ENCODE results near the gene ZC3H4.

The ZC3H4 gene

DNA sequence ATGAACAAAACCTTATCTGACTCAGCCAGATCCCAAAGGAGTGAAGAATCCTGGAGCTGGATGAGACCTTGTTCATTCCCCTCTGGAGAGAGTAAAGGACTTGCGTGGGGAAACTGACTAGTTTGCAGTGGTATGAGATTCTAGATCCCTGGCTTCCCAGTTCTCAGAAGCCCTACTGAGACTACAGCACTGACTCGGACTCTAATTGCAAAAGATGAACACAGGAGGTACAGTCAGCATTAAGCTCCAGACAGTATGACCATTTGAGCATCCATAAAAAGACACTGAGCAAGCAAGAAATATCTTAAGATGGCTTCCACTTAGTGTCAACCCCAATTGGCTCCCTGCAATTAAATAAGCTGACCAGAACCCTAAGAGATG lies 6.8 kb downstream of the ZC3H4 start:
- TF ChIP-seq GATA2 (IDR thresholded peaks at IDR 0.05; ENCODE audit: low read depth, low read length), result no peak

DNA sequence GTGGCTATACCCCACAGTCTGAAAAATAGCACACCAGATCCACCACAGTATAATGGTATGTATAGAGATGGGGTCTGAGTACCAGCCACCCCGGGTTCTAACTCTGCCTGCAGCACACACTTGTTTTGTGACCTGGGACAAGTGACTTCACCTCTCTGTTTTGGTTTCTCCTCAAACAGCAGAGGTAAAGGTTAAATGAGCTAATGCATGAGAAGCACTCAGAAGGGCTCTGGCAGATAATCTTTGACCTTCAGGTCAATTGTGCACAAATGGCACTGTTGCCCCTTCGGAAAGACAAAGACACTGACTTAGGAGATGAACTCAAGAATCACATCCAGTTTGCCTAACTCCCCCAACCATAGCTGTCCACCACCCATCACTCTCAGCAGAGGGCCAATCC lies 7.7 kb downstream of the ZC3H4 start:
- TF ChIP-seq GATA3 (IDR thresholded peaks at IDR 0.05; ENCODE audit: low read depth, low read length) (no peak), GATA2 (IDR thresholded peaks at IDR 0.05; ENCODE audit: low read depth, low read length) (no peak)

DNA sequence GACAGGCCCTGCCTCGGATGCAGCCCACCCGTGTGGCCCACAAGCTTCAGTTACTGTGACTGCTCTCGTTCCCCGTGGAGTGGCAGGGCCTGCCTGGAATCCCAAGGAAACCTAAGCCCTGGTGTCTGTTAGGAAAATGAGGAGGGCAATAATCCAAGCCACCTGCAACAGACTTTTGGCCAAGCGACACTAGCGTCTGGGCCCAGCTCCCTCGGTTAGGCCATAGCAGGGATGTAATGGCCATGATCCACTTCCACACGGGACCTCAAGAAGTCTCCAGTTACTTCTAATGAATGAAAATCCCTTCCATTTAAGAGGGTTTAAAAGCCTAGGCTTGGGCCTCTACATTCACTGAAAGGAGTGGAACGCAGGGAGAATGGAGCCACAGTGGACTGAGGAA lies 8.9 kb downstream of the ZC3H4 start:
- TF ChIP-seq GATA2 (IDR thresholded peaks at IDR 0.05; ENCODE audit: low read depth, low read length) (no peak), GATA3 (IDR thresholded peaks at IDR 0.05; ENCODE audit: low read depth, low read length) (no peak)

DNA sequence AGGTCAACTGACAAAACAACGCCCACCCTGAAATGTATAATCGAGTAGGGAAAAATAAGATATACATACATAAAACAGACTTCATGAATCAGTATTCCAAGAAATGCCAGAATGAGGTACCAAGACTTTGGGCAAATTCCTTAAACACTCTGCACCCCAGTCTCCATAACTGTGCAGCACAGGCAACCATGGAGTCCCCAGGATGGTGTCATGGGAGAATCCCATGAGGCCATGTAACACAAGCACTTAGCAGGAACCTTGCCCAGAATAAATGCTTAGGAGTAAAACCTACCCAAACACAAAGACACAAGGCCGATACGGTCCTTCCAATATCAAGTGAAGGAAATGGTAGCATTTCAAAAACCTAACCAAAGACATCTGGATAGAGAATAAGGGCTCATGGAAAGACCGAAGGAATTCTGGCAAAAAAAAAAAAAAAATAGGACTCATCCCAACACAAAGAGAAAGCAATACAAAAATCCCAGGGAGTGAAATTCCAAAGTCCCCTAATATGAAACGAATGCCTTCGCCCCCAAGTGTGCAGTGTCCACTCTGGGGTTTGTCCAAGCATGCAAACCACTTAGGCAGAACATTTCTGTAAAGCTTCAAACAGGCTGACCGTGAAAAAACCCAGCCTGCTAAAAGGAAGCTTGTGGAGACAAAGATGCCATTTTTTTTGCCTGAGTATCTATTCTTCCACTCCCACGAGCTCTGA lies 11.1 kb downstream of the ZC3H4 start:
- TF ChIP-seq GATA3 (IDR thresholded peaks at IDR 0.05; ENCODE audit: low read depth, low read length) (no peak), GATA2 (IDR thresholded peaks at IDR 0.05; ENCODE audit: low read depth, low read length) (no peak)

DNA sequence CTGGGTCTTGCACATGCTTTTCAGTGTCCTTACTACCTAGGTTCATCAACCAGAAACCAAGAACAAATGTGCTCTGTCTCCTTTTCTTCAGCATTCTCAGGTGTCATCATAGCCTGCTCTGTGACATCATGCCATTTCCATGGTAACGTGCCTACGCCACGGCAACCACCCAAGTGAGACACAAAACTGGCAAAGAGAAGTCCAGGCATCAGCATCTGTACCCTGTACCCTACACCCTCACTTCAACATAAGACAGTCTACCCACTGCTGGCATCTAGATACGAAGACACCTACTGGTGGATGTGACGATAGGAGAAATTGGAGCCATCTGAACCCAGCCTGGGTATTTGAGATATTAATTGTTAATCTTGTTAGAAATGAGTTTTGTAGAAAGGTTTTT lies 13.3 kb downstream of the ZC3H4 start:
- no peak for TF ChIP-seq GATA3 (IDR thresholded peaks at IDR 0.05; ENCODE audit: low read depth, low read length)
- TF ChIP-seq GATA2 (IDR thresholded peaks at IDR 0.05; ENCODE audit: low read depth, low read length), result no peak

DNA sequence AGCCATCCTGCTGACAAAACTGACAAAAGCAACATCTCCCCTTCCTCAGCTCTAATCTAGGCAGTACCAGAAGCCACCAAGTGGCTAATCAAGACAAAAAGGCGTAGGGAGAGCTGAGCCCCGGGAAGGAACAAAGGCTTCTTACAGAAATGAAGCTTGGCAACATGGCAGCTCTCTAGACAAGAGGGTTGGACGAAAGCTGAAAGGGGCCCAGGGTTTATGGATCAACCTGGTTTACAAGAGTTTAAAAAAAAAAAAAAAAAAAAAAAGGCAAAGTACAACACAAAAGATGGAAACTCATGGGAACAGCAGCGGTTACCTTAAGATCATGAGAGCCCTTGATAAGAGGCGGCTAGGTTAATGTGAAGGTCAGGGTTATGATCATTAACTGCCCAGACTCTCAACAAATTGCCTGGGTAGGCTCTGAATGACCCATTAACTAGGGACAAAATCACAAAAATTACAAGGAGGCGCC lies 14.0 kb downstream of the ZC3H4 start:
- TF ChIP-seq GATA2 (IDR thresholded peaks at IDR 0.05; ENCODE audit: low read depth, low read length) (no peak), GATA3 (IDR thresholded peaks at IDR 0.05; ENCODE audit: low read depth, low read length) (no peak)

DNA sequence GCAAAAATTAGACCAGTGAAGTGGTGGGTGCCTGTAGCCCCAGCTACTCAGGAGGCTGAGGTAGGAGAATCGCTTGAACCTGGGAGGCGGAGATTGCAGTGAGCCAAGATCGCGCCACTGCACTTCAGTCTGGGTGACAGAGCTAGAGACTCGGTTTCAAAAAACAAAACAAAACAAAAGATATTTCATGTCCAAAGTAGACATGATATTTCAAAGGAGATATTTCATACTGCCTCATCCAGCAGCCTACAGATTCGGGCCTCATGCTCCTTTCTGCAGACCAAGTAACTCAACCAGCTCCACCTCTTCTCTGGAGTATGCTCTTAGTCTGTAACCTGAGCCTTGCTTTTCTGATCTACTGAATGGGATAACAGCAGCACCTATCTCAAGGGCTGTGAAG lies 15.0 kb downstream of the ZC3H4 start:
- TF ChIP-seq GATA2 (IDR thresholded peaks at IDR 0.05; ENCODE audit: low read depth, low read length) (no peak), GATA3 (IDR thresholded peaks at IDR 0.05; ENCODE audit: low read depth, low read length) (no peak)

DNA sequence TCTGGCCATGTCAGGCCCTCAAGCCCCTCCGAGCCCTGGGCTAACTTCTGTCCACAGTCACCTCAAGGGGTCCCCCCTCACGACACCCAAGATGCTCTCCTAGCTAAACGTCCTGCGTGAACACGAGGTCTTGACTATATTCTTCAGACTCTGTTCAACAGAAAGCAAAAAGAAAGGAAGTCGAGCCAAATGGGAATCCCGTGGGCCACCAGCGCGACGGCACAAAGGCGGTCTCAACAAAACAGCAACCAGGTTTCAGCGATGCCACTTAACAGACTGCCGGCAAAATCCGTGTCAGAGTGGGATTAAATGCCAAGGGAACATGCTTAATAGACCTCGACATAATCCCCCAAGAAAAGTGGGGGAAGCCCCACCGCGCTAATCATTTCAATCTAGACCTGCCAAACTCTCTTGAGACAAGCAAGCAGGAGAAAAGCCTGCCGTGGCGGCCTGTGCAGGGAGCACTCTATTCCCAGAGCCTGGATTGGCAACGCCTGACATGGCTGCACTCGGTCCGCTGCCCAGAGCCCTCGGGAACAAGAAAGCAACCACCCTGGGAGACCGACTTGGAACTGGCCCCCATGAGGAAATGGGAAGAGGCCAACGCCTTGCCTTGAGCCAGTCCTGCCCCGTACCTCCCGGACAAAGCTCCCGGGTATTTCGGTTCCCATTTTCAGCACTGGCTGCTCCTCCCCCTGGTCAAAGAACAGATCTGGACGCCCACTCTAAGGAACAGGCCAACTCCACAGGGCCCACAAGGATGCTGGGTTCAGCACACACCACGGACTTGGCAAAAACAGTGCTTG lies 16.0 kb downstream of the ZC3H4 start:
- TF ChIP-seq GATA3 (IDR thresholded peaks at IDR 0.05; ENCODE audit: low read depth, low read length), result no peak
- no peak for TF ChIP-seq GATA2 (IDR thresholded peaks at IDR 0.05; ENCODE audit: low read depth, low read length)

DNA sequence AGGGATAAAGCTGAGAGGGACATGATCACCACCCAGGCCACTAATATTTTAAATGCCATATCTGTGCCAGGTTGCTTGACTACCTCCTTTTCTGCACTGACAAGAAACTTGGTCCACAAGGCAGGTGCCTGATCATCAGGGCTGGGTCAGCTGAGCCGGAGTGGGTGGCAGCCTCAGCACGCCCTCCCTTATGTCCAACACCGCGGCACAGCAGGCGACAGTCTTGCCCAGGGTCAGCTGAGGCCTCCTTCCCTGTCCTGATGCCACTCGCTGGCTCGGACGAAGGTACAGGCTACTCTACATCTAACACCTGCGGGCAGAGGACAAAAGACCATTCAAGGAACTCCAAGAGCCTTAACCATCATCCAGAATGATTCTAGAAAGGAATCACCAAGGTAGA lies 16.9 kb downstream of the ZC3H4 start:
- no peak for TF ChIP-seq GATA2 (IDR thresholded peaks at IDR 0.05; ENCODE audit: low read depth, low read length)
- TF ChIP-seq GATA3 (IDR thresholded peaks at IDR 0.05; ENCODE audit: low read depth, low read length), result no peak

DNA sequence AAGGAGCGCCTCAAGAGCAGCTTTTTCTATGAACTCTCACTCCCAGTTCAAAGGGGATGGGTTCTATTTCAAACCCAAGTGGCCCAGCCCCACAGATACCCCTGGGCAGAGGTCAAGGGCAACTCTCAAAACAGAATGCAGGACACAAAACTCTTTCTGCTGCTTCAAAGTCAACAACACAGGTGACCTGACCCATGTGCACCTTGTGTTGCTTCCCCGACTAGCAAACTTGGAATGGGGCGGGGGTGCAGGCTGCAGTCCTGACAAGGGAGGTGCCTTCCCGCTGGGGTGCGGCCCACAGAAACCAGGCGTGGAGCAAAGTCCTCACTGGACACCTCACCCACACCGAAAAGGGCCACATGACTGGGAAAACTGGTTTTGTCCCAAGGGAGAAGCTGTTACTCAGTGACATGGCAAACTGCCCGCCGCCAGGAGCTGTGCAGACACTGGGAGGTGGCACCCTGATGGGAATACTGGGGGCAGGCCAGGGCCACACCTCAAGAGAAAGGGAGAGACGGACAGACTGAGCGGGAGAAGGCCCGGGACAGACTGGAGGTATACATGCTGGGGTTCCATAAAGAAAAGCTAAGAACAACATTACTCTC lies 17.4 kb downstream of the ZC3H4 start:
- TF ChIP-seq GATA3 (IDR thresholded peaks at IDR 0.05; ENCODE audit: low read depth, low read length) (no peak), GATA2 (IDR thresholded peaks at IDR 0.05; ENCODE audit: low read depth, low read length) (no peak)

DNA sequence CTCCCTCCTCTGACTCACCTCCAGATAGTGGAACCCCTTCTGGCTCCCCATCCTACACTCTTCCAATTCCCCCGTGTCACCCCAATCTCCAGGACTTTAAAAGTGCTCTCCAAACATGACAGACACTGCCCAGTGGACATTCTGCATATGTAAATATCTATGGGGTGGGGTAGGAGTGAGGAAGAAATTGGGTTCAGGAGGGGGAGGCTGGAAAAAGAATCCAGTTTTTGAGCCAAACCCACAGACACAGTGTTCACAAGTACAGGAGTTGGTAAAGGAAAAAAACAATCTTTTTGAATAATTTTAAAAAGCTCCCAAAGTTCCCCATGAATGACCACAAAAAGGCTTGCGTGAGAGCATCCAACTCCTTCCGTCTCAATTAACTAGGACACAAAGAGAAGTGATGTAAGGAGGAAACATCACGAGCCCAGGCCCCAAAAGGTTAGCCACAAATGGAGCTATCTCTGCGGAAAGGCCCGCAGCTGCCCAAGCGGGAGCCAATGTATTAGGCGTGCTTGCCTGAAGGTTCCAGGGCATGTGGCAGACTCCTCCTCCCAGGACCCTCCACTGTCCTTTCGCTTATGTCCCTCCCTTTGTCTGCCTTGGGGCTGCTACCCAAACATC lies 18.0 kb downstream of the ZC3H4 start:
- TF ChIP-seq GATA2 (IDR thresholded peaks at IDR 0.05; ENCODE audit: low read depth, low read length) (no peak), GATA3 (IDR thresholded peaks at IDR 0.05; ENCODE audit: low read depth, low read length) (no peak)

DNA sequence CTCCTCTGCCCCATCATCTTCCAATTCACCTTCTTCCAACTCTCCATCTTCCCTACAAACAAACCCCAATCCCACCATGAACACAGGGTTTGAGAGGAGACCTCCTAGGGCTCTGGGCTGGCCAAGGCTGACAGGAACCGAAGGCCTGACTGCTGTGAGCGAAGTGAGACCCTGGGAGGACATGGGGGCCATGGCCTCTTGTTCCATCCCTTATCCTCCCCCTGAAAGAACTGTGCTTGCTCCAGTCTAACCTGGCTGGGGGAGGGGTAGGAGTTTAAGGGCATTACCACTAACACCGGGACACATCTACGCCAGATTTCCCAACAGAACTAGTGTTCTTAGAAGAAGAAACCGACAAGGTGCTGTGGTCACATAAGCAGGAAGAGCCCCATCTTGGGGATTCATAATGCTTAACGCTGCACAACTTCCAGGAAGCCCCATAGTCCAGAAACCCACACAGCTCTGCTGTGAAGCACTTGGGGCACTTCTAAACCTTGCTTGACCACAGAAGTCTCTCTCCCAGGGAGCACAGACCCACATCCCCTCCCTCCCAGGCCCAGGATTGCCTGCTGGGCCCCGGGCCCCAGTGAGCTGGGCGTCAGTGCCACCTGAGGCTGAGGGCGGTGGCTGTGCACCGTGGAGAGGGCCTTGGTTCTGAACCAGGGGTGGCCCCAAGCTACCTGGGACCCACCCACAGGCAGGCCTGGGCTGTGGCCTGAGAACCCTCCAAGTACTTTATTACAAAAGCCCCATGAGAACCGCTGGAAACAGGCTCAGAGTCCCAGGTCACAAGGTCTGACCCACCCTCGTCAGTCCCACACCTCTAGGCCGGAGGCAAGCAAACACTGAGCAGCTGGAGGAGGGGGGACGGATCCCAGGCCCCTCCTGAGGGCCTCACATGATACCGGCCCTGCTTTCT lies 18.8 kb downstream of the ZC3H4 start:
- TF ChIP-seq GATA2 (IDR thresholded peaks at IDR 0.05; ENCODE audit: low read depth, low read length) (no peak), GATA3 (IDR thresholded peaks at IDR 0.05; ENCODE audit: low read depth, low read length) (no peak)

DNA sequence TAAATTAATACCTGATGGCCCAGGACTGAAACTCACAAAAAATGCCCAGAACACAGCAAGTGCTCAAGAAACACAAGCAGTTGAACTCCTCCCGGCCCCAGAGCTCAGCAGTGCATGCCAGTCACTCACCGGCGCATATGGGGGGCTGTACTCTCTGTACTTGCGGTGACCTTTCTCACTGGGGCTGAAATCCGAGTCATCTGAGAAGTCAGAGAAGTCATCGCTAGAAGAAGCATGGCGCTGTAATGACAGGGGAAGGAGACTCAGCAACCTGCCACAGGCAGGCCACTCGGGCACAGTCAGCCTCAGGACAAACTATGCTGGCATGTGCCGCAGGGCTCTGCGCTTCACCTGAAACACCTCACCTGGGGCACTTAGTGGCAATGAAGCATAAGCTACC lies 19.7 kb downstream of the ZC3H4 start:
- TF ChIP-seq GATA3 (IDR thresholded peaks at IDR 0.05; ENCODE audit: low read depth, low read length) (no peak), GATA2 (IDR thresholded peaks at IDR 0.05; ENCODE audit: low read depth, low read length) (no peak)
